H1 (cell line): Measurements from ENCODE around the gene NEURL4. TPM values are rescaled to one million over a fixed set of nuclear protein-coding genes. Genes with fewer than 3 reads are reported as not detected.

Experiments used
- CEBPB ChIP-seq: IDR thresholded peaks from 2 replicates; pipeline ENCODE4 v1.6.1; 2012; ENCODE audit warnings: low read depth, low read length
- E2F6 ChIP-seq: IDR thresholded peaks from 2 replicates; pipeline ENCODE4 v1.6.1; 2012; ENCODE audit warnings: inconsistent platforms
- JUND ChIP-seq: IDR thresholded peaks from 2 replicates; pipeline ENCODE4 v1.6.1; 2011; ENCODE audit warnings: mild to moderate bottlenecking, improper control_type of control experiment, low read length
- SP2 ChIP-seq: IDR thresholded peaks from 2 replicates; pipeline ENCODE4 v1.6.1; 2012; ENCODE audit warnings: mild to moderate bottlenecking, low read length, inconsistent platforms
- TAF7 ChIP-seq: optimal IDR thresholded peaks from 2 replicates; pipeline ENCODE3; 2011; ENCODE audit warnings: low read depth, mild to moderate bottlenecking, inconsistent platforms, low read length, moderate library complexity, borderline replicate concordance
- polyA plus RNA-seq, 7 experiments: library from polyadenylated mRNA; depleted of rRNA in 3 of 7; stranded (reverse) in 5 of 7; unstranded in 2 of 7; fragments of >200 nt in 5 of 7; fragments of 200-250 nt in 2 of 7; gene quantifications; 1 replicate in 5 of 7; 2 replicates in 1 of 7; 4 replicates in 1 of 7; pipeline versions ENCODE4 v1.2.1 to v1.2.3, GENCODE V29; 2011 to 2013; ENCODE audit warnings: missing spikeins in 2 of 7, mixed read lengths in 2 of 7
- total RNA-seq: library from RNA; stranded (reverse); fragmentation: NEBNext Ultra II Directional; extraction: Animal tissue kit (Norgen Biotek cat#: 25700); gene quantifications from 2 replicates; pipeline ENCODE4 v1.2.1, GENCODE V29; 2021
- TF ChIP-seq, protein P1 (sequence below): IDR thresholded peaks from 2 replicates; pipeline ENCODE4 v1.6.1; 2011; ENCODE audit warnings: low read length, improper control_type of control experiment

Gene NEURL4
- total and polyA plus RNA-seq, 2 of the 8 experiments (the other 6 are each of a cell fraction or from before 2014, with no cell fraction given), result 29.6 to 46.8 TPM

GRCh38 chr17:7321466-7321865 is 7.7 kb downstream of the NEURL4 start (continued):
- TF ChIP-seq E2F6, result no peak
- TF ChIP-seq JUND, result no peak
- TF ChIP-seq TAF7, result no peak
- TF ChIP-seq, protein P1, sequence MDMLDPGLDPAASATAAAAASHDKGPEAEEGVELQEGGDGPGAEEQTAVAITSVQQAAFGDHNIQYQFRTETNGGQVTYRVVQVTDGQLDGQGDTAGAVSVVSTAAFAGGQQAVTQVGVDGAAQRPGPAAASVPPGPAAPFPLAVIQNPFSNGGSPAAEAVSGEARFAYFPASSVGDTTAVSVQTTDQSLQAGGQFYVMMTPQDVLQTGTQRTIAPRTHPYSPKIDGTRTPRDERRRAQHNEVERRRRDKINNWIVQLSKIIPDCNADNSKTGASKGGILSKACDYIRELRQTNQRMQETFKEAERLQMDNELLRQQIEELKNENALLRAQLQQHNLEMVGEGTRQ, result no peak
- TF ChIP-seq CEBPB, result no peak
- no peak for TF ChIP-seq SP2
